ENCODE data around the gene RBM17.

GRCh38 chr10:6116806-6117205 is 28.0 kb downstream of the RBM17 start:
- no peak for TF ChIP-seq CTCF (IDR thresholded peaks at IDR 0.05; ENCODE audit: borderline replicate concordance, extremely low read depth, low read length, poor library complexity, severe bottlenecking)
- TF ChIP-seq EZH2 (IDR thresholded peaks at IDR 0.05; ENCODE audit: borderline replicate concordance, low read depth, low read length, severe bottlenecking) = no peak

Data from DND-41 (cell line).